Fibroblast of lung (primary cell): Measurements from ENCODE around the gene PMEPA1. TPM values are rescaled to one million over a fixed set of nuclear protein-coding genes. Genes with fewer than 3 reads are reported as not detected.

Experiments used
- DNase-seq, 2 donors: peaks; one replicate each; pipeline versions ENCODE4 v3.0.0 to v3.0.0-alpha.2; 2010; ENCODE audit warnings: low read depth in 2 of 2
- H2AFZ ChIP-seq: 2 replicates; pipeline ENCODE4 v1.5.1; 2012; ENCODE audit warnings: low read length, control low read depth, inconsistent platforms
- H3K27ac ChIP-seq: 2 replicates; pipeline ENCODE4 v1.5.1; 2011; ENCODE audit warnings: low read length, control low read depth; ENCODE audit not compliant: insufficient read depth
- H3K27me3 ChIP-seq: 2 replicates; pipeline ENCODE4 v1.5.1; 2011; ENCODE audit warnings: mild to moderate bottlenecking, low read length; ENCODE audit not compliant: control insufficient read depth, insufficient read depth
- H3K36me3 ChIP-seq: 2 replicates; pipeline ENCODE4 v1.5.1; 2011; ENCODE audit warnings: low read length; ENCODE audit not compliant: control insufficient read depth, insufficient read depth
- H3K4me1 ChIP-seq: 2 replicates; pipeline ENCODE4 v1.5.1; 2011; ENCODE audit warnings: low read length; ENCODE audit not compliant: control insufficient read depth, insufficient read depth; ENCODE audit errors: extremely low read depth
- H3K4me2 ChIP-seq: 2 replicates; pipeline ENCODE4 v1.5.1; 2011; ENCODE audit warnings: low read length, control low read depth; ENCODE audit not compliant: insufficient read depth; ENCODE audit errors: extremely low read depth
- H3K4me3 ChIP-seq, 4 experiments: fragments of 200-600 bp in 1 of 4; sonication (generic) in 1 of 4; replicated peaks in 1 of 4; 2 replicates each; pipeline ENCODE4 v1.5.1; 2011 to 2016; ENCODE audit warnings: low read length in 4 of 4, low read depth in 3 of 4, mild to moderate bottlenecking in 3 of 4, control low read depth in 2 of 4, inconsistent platforms in 1 of 4, mixed read lengths in 1 of 4; ENCODE audit not compliant: insufficient read depth in 1 of 4; ENCODE audit errors: control extremely low read depth in 1 of 4
- H3K79me2 ChIP-seq: 2 replicates; pipeline ENCODE4 v1.5.1; 2012; ENCODE audit warnings: mild to moderate bottlenecking, low read length, inconsistent platforms; ENCODE audit not compliant: control insufficient read depth, insufficient read depth
- H3K9ac ChIP-seq: 2 replicates; pipeline ENCODE4 v1.5.1; 2011; ENCODE audit warnings: mild to moderate bottlenecking, low read length, control low read depth; ENCODE audit not compliant: insufficient read depth
- H3K9me3 ChIP-seq: 2 replicates; pipeline ENCODE4 v1.5.1; 2012; ENCODE audit warnings: low read depth, low read length; ENCODE audit not compliant: control insufficient read depth, insufficient read depth
- H4K20me1 ChIP-seq: 2 replicates; pipeline ENCODE4 v1.5.1; 2011; ENCODE audit warnings: low read length; ENCODE audit not compliant: control insufficient read depth, insufficient read depth; ENCODE audit errors: extremely low read depth
- CTCF ChIP-seq, 2 donors: IDR thresholded peaks in 1 of 2; conservative IDR thresholded peaks in 1 of 2; 1 replicate in 1 of 2; 2 replicates in 1 of 2; pipeline ENCODE4 v1.5.1; 2011 to 2012; ENCODE audit warnings: low read length in 2 of 2, control low read depth in 1 of 2, inconsistent platforms in 1 of 2, low read depth in 1 of 2, mild to moderate bottlenecking in 1 of 2
- EZH2 ChIP-seq: IDR thresholded peaks from 2 replicates; pipeline ENCODE4 v1.5.1; 2012; ENCODE audit warnings: low read length, control low read depth, mild to moderate bottlenecking; ENCODE audit errors: missing control alignments
- polyA plus RNA-seq, 2 donors: library from polyadenylated mRNA; depleted of rRNA in 1 of 2; stranded (reverse) in 1 of 2; unstranded in 1 of 2; fragments of >200 nt; gene quantifications; 2 replicates each; pipeline ENCODE4 v1.2.1, GENCODE V29; 2011 to 2012; ENCODE audit warnings: missing spikeins in 1 of 2
- total RNA-seq: library from RNA; depleted of rRNA; stranded (reverse); fragments of >200 nt; gene quantifications from 2 replicates; pipeline ENCODE4 v1.2.1, GENCODE V29; 2014

PMEPA1 gene
- total and polyA plus RNA-seq, 2 donors (not counting 1 experiment from before 2014, with no cell fraction given), result 0.19 to 0.33 TPM

- DNase-seq, result no peak
- TF ChIP-seq CTCF (conservative IDR thresholded peaks at IDR 0.05 in 1 of 2, IDR thresholded peaks at IDR 0.05 in 1 of 2; ENCODE audit: low read depth in 1 of 2, low read length in 2 of 2) (no peak), EZH2 (no peak)
- no peak overlapping the region for H3K4me2 ChIP-seq
- no peaks in the 10 kb centered on the region for H3K79me2 ChIP-seq
- no peaks in the 10 kb centered on the region for H3K4me1 ChIP-seq
- no peak overlapping the region for H3K9ac ChIP-seq
- no peak overlapping the region for H3K27ac ChIP-seq
- no peaks in the 10 kb centered on the region for H3K9me3 ChIP-seq
- H3K4me3 ChIP-seq, result no peak overlapping the region
- H3K36me3 ChIP-seq, result no peaks in the 10 kb centered on the region
- H2AFZ ChIP-seq, result no peak overlapping the region
- H3K27me3 ChIP-seq, result no peaks in the 10 kb centered on the region
- H4K20me1 ChIP-seq, result no peaks in the 10 kb centered on the region
Measured at GRCh38 chr20:57653546-57653900, 56.3 kb downstream of the PMEPA1 start.

GRCh38 chr20:57652606-57653545, 56.9 kb downstream of the PMEPA1 start:
- no peaks in the 10 kb centered on the region for H3K27me3 ChIP-seq
- no peaks in the 10 kb centered on the region for H3K9me3 ChIP-seq
- no peak overlapping the region for H3K27ac ChIP-seq
- no peaks in the 10 kb centered on the region for H3K79me2 ChIP-seq
- H3K4me1 ChIP-seq, result no peaks in the 10 kb centered on the region
- H3K4me2 ChIP-seq, result no peak overlapping the region
- H3K9ac ChIP-seq, result no peak overlapping the region
- H3K4me3 ChIP-seq, result no peak overlapping the region
- no peak for TF ChIP-seq CTCF (conservative IDR thresholded peaks at IDR 0.05 in 1 of 2, IDR thresholded peaks at IDR 0.05 in 1 of 2; ENCODE audit: low read depth in 1 of 2, low read length in 2 of 2)
- TF ChIP-seq EZH2, result no peak
- H4K20me1 ChIP-seq, result no peaks in the 10 kb centered on the region
- no peak for DNase-seq
- H3K36me3 ChIP-seq, result no peaks in the 10 kb centered on the region
- H2AFZ ChIP-seq, result no peak overlapping the region

- Histone ChIP-seq H3K9ac (no peak overlapping the region), H3K27ac (no peak overlapping the region), H3K36me3 (no peaks in the 10 kb centered on the region), H3K4me3 (no peak overlapping the region), H2AFZ (no peak overlapping the region), H3K9me3 (no peaks in the 10 kb centered on the region), H3K27me3 (no peaks in the 10 kb centered on the region), H3K4me1 (no peaks in the 10 kb centered on the region), H3K79me2 (no peaks in the 10 kb centered on the region), H4K20me1 (no peaks in the 10 kb centered on the region), H3K4me2 (no peak overlapping the region)
- no peak for TF ChIP-seq EZH2
- no peak for TF ChIP-seq CTCF (conservative IDR thresholded peaks at IDR 0.05 in 1 of 2, IDR thresholded peaks at IDR 0.05 in 1 of 2; ENCODE audit: low read depth in 1 of 2, low read length in 2 of 2)
- no peak for DNase-seq
Measured at GRCh38 chr20:57651881-57652605, 57.8 kb downstream of the PMEPA1 start.
